GM23248 (cell line): ENCODE measurements around the gene SMARCB1. TPM values are rescaled to one million over a fixed set of nuclear protein-coding genes. Genes with fewer than 3 reads are reported as not detected.

ENCODE experiments used
- DNase-seq: peaks from one replicate; pipeline ENCODE4 v3.0.0-alpha.2; 2015
- H2AFZ ChIP-seq: fragments of 200-600 bp; sonication (generic); 2 replicates; pipeline ENCODE4 v1.6.1; 2016; ENCODE audit warnings: antibody characterized with exemption
- H3F3A ChIP-seq: fragments of 200-600 bp; sonication (generic); 2 replicates; pipeline ENCODE4 v1.6.1; 2016; ENCODE audit warnings: mild to moderate bottlenecking, antibody characterized with exemption, mixed run types; ENCODE audit not compliant: insufficient read depth
- H3K27ac ChIP-seq: fragments of 200-600 bp; sonication (generic); 2 replicates; pipeline ENCODE4 v1.5.1; 2016; ENCODE audit warnings: mild to moderate bottlenecking
- H3K27me3 ChIP-seq: fragments of 200-600 bp; sonication (generic); replicated peaks from 2 replicates; pipeline ENCODE4 v1.6.1; 2016; ENCODE audit warnings: mild to moderate bottlenecking; ENCODE audit not compliant: insufficient read depth
- H3K36me3 ChIP-seq: fragments of 200-600 bp; sonication (generic); 2 replicates; pipeline ENCODE4 v1.6.1; 2016; ENCODE audit warnings: low read depth, mild to moderate bottlenecking
- H3K4me1 ChIP-seq: fragments of 200-600 bp; sonication (generic); 2 replicates; pipeline ENCODE4 v1.6.1; 2016; ENCODE audit warnings: mild to moderate bottlenecking; ENCODE audit not compliant: insufficient read depth
- H3K4me2 ChIP-seq: fragments of 200-600 bp; sonication (generic); one replicate; pipeline ENCODE4 v1.6.1; 2016; ENCODE audit warnings: mild to moderate bottlenecking; ENCODE audit not compliant: unreplicated experiment
- H3K4me3 ChIP-seq: fragments of 200-600 bp; sonication (generic); 2 replicates; pipeline ENCODE4 v1.5.1; 2016; ENCODE audit warnings: mild to moderate bottlenecking
- H3K79me2 ChIP-seq: fragments of 200-600 bp; sonication (generic); 2 replicates; pipeline ENCODE4 v1.6.1; 2016; ENCODE audit warnings: mild to moderate bottlenecking; ENCODE audit not compliant: insufficient read depth
- H3K9ac ChIP-seq: fragments of 200-600 bp; sonication (generic); 2 replicates; pipeline ENCODE4 v1.6.1; 2016; ENCODE audit warnings: mild to moderate bottlenecking
- H3K9me2 ChIP-seq: fragments of 200-600 bp; sonication (generic); 2 replicates; pipeline ENCODE4 v1.6.1; 2016; ENCODE audit warnings: mixed run types, mild to moderate bottlenecking, moderate library complexity; ENCODE audit not compliant: insufficient read depth
- H3K9me3 ChIP-seq: fragments of 200-600 bp; sonication (generic); one replicate; pipeline ENCODE4 v1.6.1; 2017; ENCODE audit warnings: low read depth
- H4K20me1 ChIP-seq: fragments of 200-600 bp; sonication (generic); 2 replicates; pipeline ENCODE4 v1.6.0; 2016; ENCODE audit not compliant: insufficient read depth
- EZH2 ChIP-seq: fragments of 200-600 bp; sonication (generic); IDR thresholded peaks from 2 replicates; pipeline ENCODE4 v1.6.1; 2018; ENCODE audit warnings: antibody characterized with exemption, mild to moderate bottlenecking; ENCODE audit not compliant: insufficient read depth, poor library complexity, severe bottlenecking
- EZH2phosphoT487 ChIP-seq: fragments of 200-600 bp; sonication (generic); IDR thresholded peaks from 2 replicates; pipeline ENCODE4 v1.6.1; 2018; ENCODE audit warnings: antibody characterized with exemption, moderate library complexity, mild to moderate bottlenecking, low read depth; ENCODE audit not compliant: insufficient read depth
- WGBS, 2 experiments: methylation state at CpG; one replicate each; pipeline ENCODE4 v1.1.6; 2015 to 2017; ENCODE audit warnings: low lambda C conversion rate in 2 of 2, low coverage in 1 of 2; ENCODE audit errors: missing lambda C conversion rate in 2 of 2; 5-methylcytosine and 5-hydroxymethylcytosine counted together
- in situ Hi-C: fragments of 300-500 bp; cut with MboI; formaldehyde crosslinking; loops from 2 replicates; pipeline ENCODE4 v1.15.0; 2020
- polyA plus RNA-seq: library from polyadenylated mRNA; unstranded; fragments of >200 nt; fragmentation: Nextera tagmentation; extraction: Ambion mirVana; gene quantifications from 2 replicates; pipeline ENCODE4 v1.2.1, GENCODE V29; 2016
- total RNA-seq: library from RNA; depleted of rRNA; stranded (reverse); fragments of >200 nt; shearing (Covaris generic); gene quantifications from 2 replicates; pipeline ENCODE4 v1.2.3, GENCODE V29; 2014

The SMARCB1 gene
- total and polyA plus RNA-seq, 2 experiments from 2014 or later: 63.9 to 85.2 TPM

GRCh38 chr22:23842599-23842998 is 55.8 kb downstream of the SMARCB1 start:
- in situ Hi-C loops: no loop called here
- TF ChIP-seq EZH2 (no peak), EZH2phosphoT487 (no peak)
- H3K9me3 ChIP-seq: no peaks in the 10 kb centered on the region
- no peak overlapping the region for H3K4me3 ChIP-seq
- H3K27ac ChIP-seq: no peak overlapping the region
- H3K27me3 ChIP-seq: no peaks in the 10 kb centered on the region
- no peaks in the 10 kb centered on the region; the same call in 1 of the 2 replicates for H3K4me1 ChIP-seq
- H3F3A ChIP-seq: no peaks in the 10 kb centered on the region
- H3K79me2 ChIP-seq: no peaks in the 10 kb centered on the region
- H2AFZ ChIP-seq: no peak overlapping the region
- no peak overlapping the region for H3K4me2 ChIP-seq
- H3K9ac ChIP-seq: no peak overlapping the region
- H4K20me1 ChIP-seq: no peaks in the 10 kb centered on the region
- 74 to 80% methylated on average over 4 of the region's 4 CpGs for WGBS, 2 experiments
- no peaks in the 10 kb centered on the region for H3K36me3 ChIP-seq
- H3K9me2 ChIP-seq: no peaks in the 10 kb centered on the region
- no peak for DNase-seq

GRCh38 chr22:23844739-23845202 is 58.0 kb downstream of the SMARCB1 start:
- no peak overlapping the region for H3K27ac ChIP-seq
- H3K9me3 ChIP-seq: no peaks in the 10 kb centered on the region
- 78 to 83% methylated on average over 7 to 8 of the region's 8 CpGs for WGBS, 2 experiments

GRCh38 chr22:23845265-23846080 is 58.7 kb downstream of the SMARCB1 start:
- DNase-seq: no peak
- H3K36me3 ChIP-seq: no peaks in the 10 kb centered on the region
- no peaks in the 10 kb centered on the region for H3K9me2 ChIP-seq
- TF ChIP-seq EZH2phosphoT487: no peak
- no peak for TF ChIP-seq EZH2
- H3K9me3 ChIP-seq: no peaks in the 10 kb centered on the region
- no peaks in the 10 kb centered on the region for H3K79me2 ChIP-seq
- no peak overlapping the region for H3K9ac ChIP-seq
- 78 to 82% methylated on average over 9 of the region's 9 CpGs for WGBS, 2 experiments
- no peak overlapping the region for H3K27ac ChIP-seq
- no peaks in the 10 kb centered on the region for H3K27me3 ChIP-seq
- in situ Hi-C loops: no loop called here
- H3K4me2 ChIP-seq: no peak overlapping the region
- no peaks in the 10 kb centered on the region for H3F3A ChIP-seq
- H3K4me3 ChIP-seq: no peak overlapping the region
- H4K20me1 ChIP-seq: no peaks in the 10 kb centered on the region
- no peaks in the 10 kb centered on the region; the same call in 1 of the 2 replicates for H3K4me1 ChIP-seq
- no peak overlapping the region for H2AFZ ChIP-seq

More at GRCh38 chr22:23844739-23845202, 58.0 kb downstream of the SMARCB1 start:
- Histone ChIP-seq H3K36me3 (no peaks in the 10 kb centered on the region), H3K79me2 (no peaks in the 10 kb centered on the region), H3K9me2 (no peaks in the 10 kb centered on the region), H3K27me3 (no peaks in the 10 kb centered on the region), H3K4me3 (no peak overlapping the region), H2AFZ (no peak overlapping the region), H3K4me2 (no peak overlapping the region), H3K4me1 (no peaks in the 10 kb centered on the region; the same call in 1 of the 2 replicates), H3K9ac (no peak overlapping the region), H4K20me1 (no peaks in the 10 kb centered on the region), H3F3A (no peaks in the 10 kb centered on the region)
- DNase-seq: no peak
- in situ Hi-C loops: no loop called here
- no peak for TF ChIP-seq EZH2phosphoT487
- no peak for TF ChIP-seq EZH2

GRCh38 chr22:23846081-23846469 is 59.3 kb downstream of the SMARCB1 start:
- Histone ChIP-seq H3K27me3 (no peaks in the 10 kb centered on the region), H3K4me3 (no peak overlapping the region), H3K9ac (no peak overlapping the region), H2AFZ (no peak overlapping the region), H3K79me2 (no peaks in the 10 kb centered on the region), H3K27ac (no peak overlapping the region), H3K36me3 (no peaks in the 10 kb centered on the region), H4K20me1 (no peaks in the 10 kb centered on the region), H3K4me2 (no peak overlapping the region), H3F3A (no peaks in the 10 kb centered on the region), H3K9me3 (no peaks in the 10 kb centered on the region), H3K4me1 (no peaks in the 10 kb centered on the region; the same call in 1 of the 2 replicates), H3K9me2 (no peaks in the 10 kb centered on the region)
- 83 to 94% methylated on average over 7 of the region's 7 CpGs for WGBS, 2 experiments
- DNase-seq: no peak
- TF ChIP-seq EZH2 (no peak), EZH2phosphoT487 (no peak)
- in situ Hi-C loops: no loop called here
